ENCODE measurements around the gene TCF7L2. TPM values are rescaled to one million over a fixed set of nuclear protein-coding genes. Genes with fewer than 3 reads are reported as not detected.

Gene TCF7L2
- total RNA-seq, 2 experiments from 2014 or later: 1.3 to 8.5 TPM

DNA sequence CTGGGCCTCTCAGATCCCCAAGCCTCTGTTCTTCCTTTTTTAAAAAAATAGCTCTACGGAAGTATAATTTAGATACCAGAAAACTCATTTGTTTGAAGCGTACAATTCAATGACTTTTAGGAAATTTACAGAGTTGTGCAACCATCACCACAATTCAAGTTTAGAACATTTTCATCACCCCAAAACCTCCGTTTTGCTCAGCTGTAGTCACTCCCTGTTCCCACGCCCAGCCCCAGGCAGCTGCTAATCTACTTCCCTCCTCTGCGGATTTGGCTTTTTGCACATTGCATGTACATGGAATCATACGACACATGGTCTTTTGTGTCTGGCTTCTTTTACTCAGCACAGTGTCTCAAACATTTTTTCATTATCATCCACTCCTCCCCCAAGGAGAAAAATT lies 229.2 kb downstream of the TCF7L2 start:
- no TSS peak for BruUV-seq (replicated peaks)
- DNase-seq (ENCODE audit: low spot score): no peak
- Histone ChIP-seq H2AFZ (ENCODE audit: low read length) (no peak overlapping the region), H3K27ac (ENCODE audit: low read depth, low read length, poor library complexity, severe bottlenecking) (no peak overlapping the region), H4K20me1 (ENCODE audit: insufficient read depth, low read length) (no peaks in the 10 kb centered on the region), H3K4me3 (ENCODE audit: low read depth, low read length, poor library complexity, severe bottlenecking) (no peak overlapping the region), H3K4me1 (ENCODE audit: insufficient read depth, low read length, poor library complexity, severe bottlenecking) (no peaks in the 10 kb centered on the region), H3K79me2 (ENCODE audit: insufficient read depth, low read depth, low read length) (no peaks in the 10 kb centered on the region), H3K9me2 (ENCODE audit: insufficient read depth, low read length) (no peaks in the 10 kb centered on the region), H3K4me2 (ENCODE audit: low read length) (no peak overlapping the region), H3K36me3 (ENCODE audit: insufficient read depth, low read length) (no peaks in the 10 kb centered on the region), H3K9me3 (ENCODE audit: low read length) (no peaks in the 10 kb centered on the region)
- CTCF ChIA-PET (ENCODE audit: unreplicated experiment): no interaction called here
- TF ChIP-seq, protein P1, sequence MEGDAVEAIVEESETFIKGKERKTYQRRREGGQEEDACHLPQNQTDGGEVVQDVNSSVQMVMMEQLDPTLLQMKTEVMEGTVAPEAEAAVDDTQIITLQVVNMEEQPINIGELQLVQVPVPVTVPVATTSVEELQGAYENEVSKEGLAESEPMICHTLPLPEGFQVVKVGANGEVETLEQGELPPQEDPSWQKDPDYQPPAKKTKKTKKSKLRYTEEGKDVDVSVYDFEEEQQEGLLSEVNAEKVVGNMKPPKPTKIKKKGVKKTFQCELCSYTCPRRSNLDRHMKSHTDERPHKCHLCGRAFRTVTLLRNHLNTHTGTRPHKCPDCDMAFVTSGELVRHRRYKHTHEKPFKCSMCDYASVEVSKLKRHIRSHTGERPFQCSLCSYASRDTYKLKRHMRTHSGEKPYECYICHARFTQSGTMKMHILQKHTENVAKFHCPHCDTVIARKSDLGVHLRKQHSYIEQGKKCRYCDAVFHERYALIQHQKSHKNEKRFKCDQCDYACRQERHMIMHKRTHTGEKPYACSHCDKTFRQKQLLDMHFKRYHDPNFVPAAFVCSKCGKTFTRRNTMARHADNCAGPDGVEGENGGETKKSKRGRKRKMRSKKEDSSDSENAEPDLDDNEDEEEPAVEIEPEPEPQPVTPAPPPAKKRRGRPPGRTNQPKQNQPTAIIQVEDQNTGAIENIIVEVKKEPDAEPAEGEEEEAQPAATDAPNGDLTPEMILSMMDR (conservative IDR thresholded peaks at IDR 0.05; ENCODE audit: low read length): no peak
- TF ChIP-seq EZH2phosphoT487 (IDR thresholded peaks at IDR 0.05; ENCODE audit: borderline replicate concordance, low read depth, low read length): no peak
- POLR2A ChIA-PET: no interaction called here
- intact Hi-C loops (cut with micrococcal nuclease; ENCODE audit: unreplicated experiment): no loop called here

DNA sequence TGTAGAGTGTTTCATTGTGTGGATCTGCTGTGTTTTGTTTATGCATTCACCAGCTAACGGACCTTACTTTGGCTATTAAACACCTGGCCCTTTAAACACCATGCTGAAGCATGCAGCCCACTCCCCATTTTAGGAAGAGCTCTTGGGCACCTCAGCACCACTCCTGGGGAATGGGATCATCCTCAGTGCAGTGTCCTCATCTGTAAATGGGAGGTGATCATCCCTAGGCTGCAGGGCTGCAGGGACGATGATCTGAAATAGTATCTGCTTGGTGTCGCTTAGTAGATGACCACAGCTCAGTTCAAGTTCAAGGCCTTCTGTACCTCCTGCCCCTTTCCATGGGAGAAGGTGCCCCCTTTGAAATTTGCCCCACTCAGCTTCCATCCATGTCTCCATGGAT lies 229.9 kb downstream of the TCF7L2 start:
- H3K36me3 ChIP-seq (ENCODE audit: insufficient read depth, low read length): no peaks in the 10 kb centered on the region
- no peak overlapping the region for H3K4me3 ChIP-seq (ENCODE audit: low read depth, low read length, poor library complexity, severe bottlenecking)
- CTCF ChIA-PET (ENCODE audit: unreplicated experiment): no interaction called here
- no peaks in the 10 kb centered on the region for H3K9me2 ChIP-seq (ENCODE audit: insufficient read depth, low read length)
- POLR2A ChIA-PET: no interaction called here
- H3K27ac ChIP-seq (ENCODE audit: low read depth, low read length, poor library complexity, severe bottlenecking): no peak overlapping the region
- DNase-seq (ENCODE audit: low spot score): no peak
- TF ChIP-seq EZH2phosphoT487 (IDR thresholded peaks at IDR 0.05; ENCODE audit: borderline replicate concordance, low read depth, low read length): no peak
- TF ChIP-seq, protein P1 (conservative IDR thresholded peaks at IDR 0.05; ENCODE audit: low read length): no peak
- intact Hi-C loops (cut with micrococcal nuclease; ENCODE audit: unreplicated experiment): no loop called here
- no peak overlapping the region for H3K4me2 ChIP-seq (ENCODE audit: low read length)
- no TSS peak for BruUV-seq (replicated peaks)
- H3K9me3 ChIP-seq (ENCODE audit: low read length): no peaks in the 10 kb centered on the region
- no peaks in the 10 kb centered on the region for H3K4me1 ChIP-seq (ENCODE audit: insufficient read depth, low read length, poor library complexity, severe bottlenecking)
- no peaks in the 10 kb centered on the region for H4K20me1 ChIP-seq (ENCODE audit: insufficient read depth, low read length)
- H3K79me2 ChIP-seq (ENCODE audit: insufficient read depth, low read depth, low read length): no peaks in the 10 kb centered on the region
- no peak overlapping the region for H2AFZ ChIP-seq (ENCODE audit: low read length)

DNA sequence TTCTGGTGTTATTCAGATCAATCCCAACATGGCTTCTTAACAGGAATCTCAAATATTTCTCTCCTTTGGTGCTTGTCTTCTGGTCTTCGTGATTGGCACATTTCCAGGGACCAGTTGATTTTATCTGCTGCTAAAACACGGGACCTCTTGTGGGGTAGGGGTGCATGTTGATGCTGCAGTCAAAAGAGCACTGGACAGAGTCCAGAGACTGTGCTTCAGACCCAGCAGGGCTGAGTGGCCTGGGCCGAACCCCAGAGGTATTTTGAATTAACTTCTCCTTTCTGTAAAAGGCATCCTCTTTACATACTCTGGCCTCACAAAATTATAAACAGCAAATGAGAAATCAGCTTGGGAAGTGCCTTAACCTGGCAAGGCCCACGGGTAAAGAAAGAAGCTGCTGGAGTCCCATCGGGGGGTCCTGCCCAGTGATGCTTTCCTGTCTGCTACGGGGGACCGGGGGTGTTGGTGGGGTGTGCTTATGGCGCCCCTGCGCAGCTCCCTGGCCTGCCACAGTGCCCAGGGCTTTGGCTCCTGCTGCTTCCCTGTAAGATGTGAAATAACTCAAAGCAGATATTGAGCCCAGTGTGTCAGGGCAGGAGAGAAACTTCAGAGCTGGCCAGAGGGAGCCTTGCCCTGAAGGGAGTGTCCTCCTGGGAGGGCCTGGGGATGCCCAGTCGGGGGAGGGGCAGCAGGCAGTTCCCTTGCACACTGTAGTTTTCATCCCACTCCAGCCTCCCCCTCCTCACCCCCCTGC lies 230.5 kb downstream of the TCF7L2 start:
- intact Hi-C loops (cut with micrococcal nuclease; ENCODE audit: unreplicated experiment): no loop called here
- no peaks in the 10 kb centered on the region for H4K20me1 ChIP-seq (ENCODE audit: insufficient read depth, low read length)
- H3K9me2 ChIP-seq (ENCODE audit: insufficient read depth, low read length): no peaks in the 10 kb centered on the region
- no peaks in the 10 kb centered on the region for H3K9me3 ChIP-seq (ENCODE audit: low read length)
- no peak overlapping the region for H3K4me2 ChIP-seq (ENCODE audit: low read length)
- BruUV-seq (replicated peaks): no TSS peak
- TF ChIP-seq, protein P1 (conservative IDR thresholded peaks at IDR 0.05; ENCODE audit: low read length): no peak
- no peak for TF ChIP-seq EZH2phosphoT487 (IDR thresholded peaks at IDR 0.05; ENCODE audit: borderline replicate concordance, low read depth, low read length)
- no peak for DNase-seq (ENCODE audit: low spot score)
- no peaks in the 10 kb centered on the region for H3K4me1 ChIP-seq (ENCODE audit: insufficient read depth, low read length, poor library complexity, severe bottlenecking)
- H3K79me2 ChIP-seq (ENCODE audit: insufficient read depth, low read depth, low read length): no peaks in the 10 kb centered on the region
- CTCF ChIA-PET (ENCODE audit: unreplicated experiment): no interaction called here
- no peak overlapping the region for H3K4me3 ChIP-seq (ENCODE audit: low read depth, low read length, poor library complexity, severe bottlenecking)
- POLR2A ChIA-PET: interaction anchor here (0.7 kb wide), 1 partner anchor 1474 kb away, joined by 7 read pairs; no protein-coding TSS in a partner anchor
- H3K27ac ChIP-seq (ENCODE audit: low read depth, low read length, poor library complexity, severe bottlenecking): no peak overlapping the region
- no peaks in the 10 kb centered on the region for H3K36me3 ChIP-seq (ENCODE audit: insufficient read depth, low read length)
- no peak overlapping the region for H2AFZ ChIP-seq (ENCODE audit: low read length)
